ENCODE measurements around the gene PDLIM1.
"Not testable (repeated sequence)": the region's sequence is repeated elsewhere in the genome, so short reads cannot be mapped to it uniquely, and the experiment has no call there.

The PDLIM1 gene

DNA sequence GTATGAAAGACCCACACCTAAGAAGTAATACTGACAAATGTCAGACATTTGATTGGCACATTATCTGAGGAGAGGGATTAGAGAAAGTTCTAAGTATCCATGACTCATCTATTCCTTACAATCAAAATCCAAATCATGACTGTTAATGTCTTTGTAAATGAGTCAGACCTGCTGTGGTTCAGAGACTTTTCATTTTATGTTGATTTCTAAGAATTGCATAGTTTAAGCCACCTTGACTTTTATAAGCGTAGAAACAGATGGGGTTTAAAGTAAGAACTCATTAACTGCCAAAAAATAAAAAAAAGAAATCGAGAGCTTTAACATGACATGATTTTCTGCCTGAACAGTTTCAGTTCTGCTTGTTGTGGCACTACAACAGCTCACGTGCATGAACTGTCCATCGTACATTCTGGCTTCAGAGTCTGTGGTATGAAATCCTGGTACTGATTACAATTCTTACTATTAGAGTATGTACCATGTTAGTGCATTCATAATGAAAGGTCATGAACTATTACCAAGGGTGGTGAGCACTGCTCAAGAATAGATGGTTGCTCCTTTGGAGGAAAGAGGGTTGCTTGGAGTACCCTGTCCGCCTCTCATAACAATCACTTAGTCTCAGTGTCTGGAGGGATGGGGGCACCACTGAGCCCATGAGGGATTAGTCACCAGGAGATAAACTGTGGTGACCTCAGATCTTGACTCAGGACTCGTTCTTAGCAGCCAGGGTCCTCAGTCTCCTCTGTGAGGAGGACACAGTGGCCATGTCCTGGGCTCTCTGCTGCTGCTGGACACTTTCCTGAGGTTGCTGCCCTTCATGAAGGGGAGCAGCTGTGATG is 54.5 kb downstream of the PDLIM1 start:
- no peaks in the 10 kb centered on the region for H3K27me3 ChIP-seq (ENCODE audit: control insufficient read depth in 2 of 2, insufficient read depth in 2 of 2, low read length in 2 of 2)
- H3K9ac ChIP-seq (ENCODE audit: low read depth in 1 of 2, low read length in 2 of 2), result no peak overlapping the region
- no peak overlapping the region for H3K27ac ChIP-seq (ENCODE audit: low read depth in 2 of 2, low read length in 2 of 2)
- peaks cover 49 to 61% of the 10 kb centered on the region in 2 donors for H3K36me3 ChIP-seq (ENCODE audit: control insufficient read depth in 2 of 2, insufficient read depth in 2 of 2, low read length in 2 of 2)
- H3K4me3 ChIP-seq (ENCODE audit: low read length in 2 of 2), result no peak overlapping the region
- H3K9me3 ChIP-seq (ENCODE audit: control insufficient read depth in 2 of 2, low read length in 2 of 2), result no peaks in the 10 kb centered on the region
- H3K4me1 ChIP-seq (ENCODE audit: control insufficient read depth in 2 of 2, insufficient read depth in 2 of 2, low read length in 2 of 2), result peaks cover 0 to 4% of the 10 kb centered on the region in 2 donors

DNA sequence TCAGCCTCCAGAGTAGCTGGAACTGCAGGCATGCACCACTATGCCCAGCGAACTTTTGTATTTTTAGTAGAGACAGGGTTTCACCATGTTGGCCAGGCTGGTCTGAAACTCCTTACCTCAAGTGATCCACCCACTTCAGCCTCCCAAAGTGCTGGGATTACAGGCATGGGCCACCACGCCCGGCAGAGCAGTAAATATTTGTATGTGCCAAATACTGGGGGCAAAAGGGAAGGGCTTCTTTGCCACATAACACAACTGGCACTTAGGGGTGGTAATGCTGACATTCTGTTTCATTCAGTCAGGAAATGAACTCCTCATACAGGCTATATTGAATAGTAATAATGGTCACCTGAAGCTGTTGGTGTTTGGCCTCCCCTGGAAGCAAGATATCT is 55.1 kb downstream of the PDLIM1 start:
- Histone ChIP-seq H3K27me3 (ENCODE audit: control insufficient read depth in 2 of 2, insufficient read depth in 2 of 2, low read length in 2 of 2) (no peaks in the 10 kb centered on the region), H3K9me3 (ENCODE audit: control insufficient read depth in 2 of 2, low read length in 2 of 2) (no peaks in the 10 kb centered on the region), H3K4me3 (ENCODE audit: low read length in 2 of 2) (no peak overlapping the region), H3K36me3 (ENCODE audit: control insufficient read depth in 2 of 2, insufficient read depth in 2 of 2, low read length in 2 of 2) (peaks cover 42 to 54% of the 10 kb centered on the region in 2 donors), H3K27ac (ENCODE audit: low read depth in 2 of 2, low read length in 2 of 2) (no peak overlapping the region), H3K4me1 (ENCODE audit: control insufficient read depth in 2 of 2, insufficient read depth in 2 of 2, low read length in 2 of 2) (peaks cover 0 to 4% of the 10 kb centered on the region in 2 donors), H3K9ac (ENCODE audit: low read depth in 1 of 2, low read length in 2 of 2) (no peak overlapping the region)

DNA sequence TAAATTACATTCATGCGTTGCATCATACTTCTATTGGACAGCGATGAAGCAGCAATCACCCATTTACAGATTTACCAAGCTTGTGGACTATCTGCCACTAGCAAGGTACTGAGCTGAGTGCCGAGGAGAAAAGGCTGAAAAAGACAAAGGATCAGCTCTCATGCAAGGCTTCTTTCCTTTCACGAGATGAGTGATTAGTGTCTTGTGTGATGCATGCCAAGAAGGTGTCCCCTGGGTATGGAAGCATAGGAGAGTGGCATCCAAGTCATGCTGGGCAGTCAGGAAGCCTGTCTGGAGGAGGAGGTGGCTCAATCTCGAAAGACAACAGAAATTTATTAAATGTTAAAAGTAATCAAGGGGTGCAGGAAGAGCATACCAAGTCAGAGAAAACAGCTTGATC is 55.9 kb downstream of the PDLIM1 start:
- no peaks in the 10 kb centered on the region for H3K9me3 ChIP-seq (ENCODE audit: control insufficient read depth in 2 of 2, low read length in 2 of 2)
- H3K9ac ChIP-seq (ENCODE audit: low read depth in 1 of 2, low read length in 2 of 2), result no peak overlapping the region
- peaks cover 37 to 47% of the 10 kb centered on the region in 2 donors for H3K36me3 ChIP-seq (ENCODE audit: control insufficient read depth in 2 of 2, insufficient read depth in 2 of 2, low read length in 2 of 2)
- no peaks in the 10 kb centered on the region for H3K27me3 ChIP-seq (ENCODE audit: control insufficient read depth in 2 of 2, insufficient read depth in 2 of 2, low read length in 2 of 2)
- H3K4me3 ChIP-seq (ENCODE audit: low read length in 2 of 2), result no peak overlapping the region
- no peak overlapping the region for H3K27ac ChIP-seq (ENCODE audit: low read depth in 2 of 2, low read length in 2 of 2)
- H3K4me1 ChIP-seq (ENCODE audit: control insufficient read depth in 2 of 2, insufficient read depth in 2 of 2, low read length in 2 of 2), result peaks cover 0 to 4% of the 10 kb centered on the region in 2 donors

DNA sequence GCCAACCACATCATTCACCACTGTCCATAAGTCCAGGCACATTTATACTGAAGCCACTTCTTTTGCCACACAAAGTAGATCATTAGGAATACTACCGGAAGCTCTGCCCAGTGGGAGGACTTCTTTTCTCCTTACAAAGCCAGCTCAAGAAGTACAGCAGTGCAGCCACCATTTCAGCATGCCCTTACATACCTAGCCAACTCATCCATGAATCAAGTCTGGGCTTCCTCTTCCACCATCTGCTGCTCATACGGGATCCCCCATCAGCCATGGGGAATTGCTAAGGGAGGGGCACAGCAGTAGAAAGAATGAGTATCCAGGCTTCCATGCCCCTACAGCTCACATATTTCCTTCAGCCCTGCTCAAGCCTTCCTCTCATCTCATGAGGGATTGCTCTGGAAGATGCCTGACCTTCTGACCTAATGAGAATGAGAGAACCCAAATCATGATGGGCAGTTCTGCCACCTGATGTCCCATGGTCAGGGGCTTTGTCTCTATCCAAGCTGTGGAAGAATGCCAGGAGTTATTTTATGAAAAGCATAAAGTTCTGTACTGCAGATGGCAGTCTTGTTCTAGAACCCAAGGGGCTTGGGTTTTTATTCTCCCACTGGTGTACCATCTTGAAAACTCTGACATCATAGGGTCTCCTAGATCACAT is 57.3 kb downstream of the PDLIM1 start:
- Histone ChIP-seq H3K9ac (ENCODE audit: low read depth in 1 of 2, low read length in 2 of 2) (no peak overlapping the region), H3K27me3 (ENCODE audit: control insufficient read depth in 2 of 2, insufficient read depth in 2 of 2, low read length in 2 of 2) (no peaks in the 10 kb centered on the region), H3K4me3 (ENCODE audit: low read length in 2 of 2) (no peak overlapping the region), H3K4me1 (ENCODE audit: control insufficient read depth in 2 of 2, insufficient read depth in 2 of 2, low read length in 2 of 2) (peaks cover 0 to 3% of the 10 kb centered on the region in 2 donors), H3K9me3 (ENCODE audit: control insufficient read depth in 2 of 2, low read length in 2 of 2) (no peaks in the 10 kb centered on the region), H3K27ac (ENCODE audit: low read depth in 2 of 2, low read length in 2 of 2) (no peak overlapping the region), H3K36me3 (ENCODE audit: control insufficient read depth in 2 of 2, insufficient read depth in 2 of 2, low read length in 2 of 2) (peaks cover 32 to 45% of the 10 kb centered on the region in 2 donors)

DNA sequence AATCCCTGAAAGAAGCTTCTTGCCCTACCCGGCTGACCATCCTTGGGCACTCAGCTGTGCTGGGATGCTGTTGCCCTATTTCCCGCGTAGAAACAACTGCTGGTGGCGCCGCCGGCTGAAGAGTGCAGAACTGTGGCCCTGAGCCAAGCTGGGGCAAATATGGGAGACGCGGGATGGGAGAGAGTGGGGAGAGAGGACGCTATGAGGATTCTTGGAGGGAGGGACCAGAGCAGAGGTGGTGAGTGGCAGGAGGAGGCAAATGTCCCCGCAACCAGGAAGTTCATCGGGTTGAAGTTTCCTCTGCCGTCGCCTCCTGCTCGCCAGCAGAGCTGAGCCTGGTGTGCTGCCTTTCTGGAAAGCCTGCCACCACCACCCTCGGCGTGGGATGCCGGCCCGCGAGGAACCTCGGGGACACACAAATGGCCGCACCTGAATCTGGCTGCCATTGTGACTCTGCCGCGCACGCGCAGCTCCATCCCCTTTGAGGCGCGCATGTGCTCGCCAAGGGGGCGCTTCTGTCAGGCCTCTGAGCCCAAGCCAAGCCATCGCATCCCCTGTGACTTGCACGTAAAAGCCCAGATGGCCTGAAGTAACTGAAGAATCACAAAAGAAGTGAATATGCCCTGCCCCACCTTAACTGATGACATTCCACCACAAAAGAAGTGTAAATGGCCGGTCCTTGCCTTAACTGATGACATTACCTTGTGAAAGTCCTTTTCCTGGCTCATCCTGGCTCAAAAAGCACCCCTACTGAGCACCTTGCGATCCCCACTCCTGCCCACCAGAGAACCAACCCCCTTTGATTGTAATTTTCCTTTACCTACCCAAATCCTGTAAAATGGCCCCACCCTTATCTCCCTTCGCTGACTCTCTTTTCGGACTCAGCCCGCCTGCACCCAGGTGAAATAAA is 59.9 kb downstream of the PDLIM1 start:
- Histone ChIP-seq H3K9ac (ENCODE audit: low read depth in 1 of 2, low read length in 2 of 2) (peak overlapping the region; percentile 30 to 32), H3K4me3 (ENCODE audit: low read length in 2 of 2) (peak overlapping the region; percentile 45 to 78), H3K36me3 (ENCODE audit: control insufficient read depth in 2 of 2, insufficient read depth in 2 of 2, low read length in 2 of 2) (peaks cover 12 to 22% of the 10 kb centered on the region in 2 donors)
- H3K9me3 ChIP-seq (ENCODE audit: control insufficient read depth in 2 of 2, low read length in 2 of 2); H3K27ac ChIP-seq (ENCODE audit: low read depth in 2 of 2, low read length in 2 of 2); H3K4me1 ChIP-seq (ENCODE audit: control insufficient read depth in 2 of 2, insufficient read depth in 2 of 2, low read length in 2 of 2); H3K27me3 ChIP-seq (ENCODE audit: control insufficient read depth in 2 of 2, insufficient read depth in 2 of 2, low read length in 2 of 2): not testable (repeated sequence)

DNA sequence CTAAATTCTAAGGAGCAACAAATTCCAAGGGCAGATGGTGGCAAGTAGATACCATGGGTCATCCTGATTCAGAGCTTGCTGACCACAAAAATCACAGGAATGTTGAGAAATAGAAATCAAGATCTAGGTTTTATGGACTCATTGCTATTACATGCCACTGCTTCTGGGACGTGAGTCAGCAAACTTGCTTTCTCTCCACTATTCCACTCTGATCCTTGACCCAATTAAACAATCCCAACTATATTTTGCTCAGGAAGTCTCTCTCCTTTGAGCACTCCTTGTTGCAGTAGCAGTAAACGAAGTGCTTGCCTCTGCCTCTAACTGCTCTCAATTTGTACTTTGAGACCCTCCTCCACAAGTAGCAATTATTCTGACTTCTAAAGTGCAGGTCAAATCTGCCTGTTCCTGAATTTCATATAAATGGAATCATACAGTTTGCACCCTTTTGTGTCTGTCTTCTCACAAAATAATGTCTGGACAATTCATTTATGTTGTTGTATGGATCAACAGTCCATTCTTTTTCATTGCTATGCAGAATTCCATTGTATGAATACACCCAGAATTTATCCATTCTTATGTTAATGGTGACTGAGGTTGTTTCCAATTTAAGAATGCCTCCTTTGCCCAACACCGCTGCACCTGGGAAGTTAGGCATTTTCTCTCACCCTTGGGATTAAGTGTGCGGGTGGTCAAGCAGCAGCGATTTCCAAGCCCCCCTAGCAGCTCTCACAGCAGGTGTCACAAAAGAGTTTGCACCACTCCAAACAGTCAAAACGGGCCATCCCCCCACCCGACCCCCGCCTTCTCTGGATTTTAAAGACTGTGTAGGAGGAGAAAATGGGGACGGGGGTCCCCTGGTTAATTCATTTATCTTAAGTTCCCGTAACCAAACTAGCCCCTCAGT is 60.8 kb downstream of the PDLIM1 start:
- Histone ChIP-seq H3K9ac (ENCODE audit: low read depth in 1 of 2, low read length in 2 of 2) (no peak overlapping the region), H3K27ac (ENCODE audit: low read depth in 2 of 2, low read length in 2 of 2) (no peak overlapping the region), H3K4me1 (ENCODE audit: control insufficient read depth in 2 of 2, insufficient read depth in 2 of 2, low read length in 2 of 2) (no peaks in the 10 kb centered on the region), H3K4me3 (ENCODE audit: low read length in 2 of 2) (peak overlapping the region in 1 of 2 donors; percentile 78), H3K27me3 (ENCODE audit: control insufficient read depth in 2 of 2, insufficient read depth in 2 of 2, low read length in 2 of 2) (no peaks in the 10 kb centered on the region), H3K36me3 (ENCODE audit: control insufficient read depth in 2 of 2, insufficient read depth in 2 of 2, low read length in 2 of 2) (peaks cover 9 to 23% of the 10 kb centered on the region in 2 donors), H3K9me3 (ENCODE audit: control insufficient read depth in 2 of 2, low read length in 2 of 2) (no peaks in the 10 kb centered on the region)

DNA sequence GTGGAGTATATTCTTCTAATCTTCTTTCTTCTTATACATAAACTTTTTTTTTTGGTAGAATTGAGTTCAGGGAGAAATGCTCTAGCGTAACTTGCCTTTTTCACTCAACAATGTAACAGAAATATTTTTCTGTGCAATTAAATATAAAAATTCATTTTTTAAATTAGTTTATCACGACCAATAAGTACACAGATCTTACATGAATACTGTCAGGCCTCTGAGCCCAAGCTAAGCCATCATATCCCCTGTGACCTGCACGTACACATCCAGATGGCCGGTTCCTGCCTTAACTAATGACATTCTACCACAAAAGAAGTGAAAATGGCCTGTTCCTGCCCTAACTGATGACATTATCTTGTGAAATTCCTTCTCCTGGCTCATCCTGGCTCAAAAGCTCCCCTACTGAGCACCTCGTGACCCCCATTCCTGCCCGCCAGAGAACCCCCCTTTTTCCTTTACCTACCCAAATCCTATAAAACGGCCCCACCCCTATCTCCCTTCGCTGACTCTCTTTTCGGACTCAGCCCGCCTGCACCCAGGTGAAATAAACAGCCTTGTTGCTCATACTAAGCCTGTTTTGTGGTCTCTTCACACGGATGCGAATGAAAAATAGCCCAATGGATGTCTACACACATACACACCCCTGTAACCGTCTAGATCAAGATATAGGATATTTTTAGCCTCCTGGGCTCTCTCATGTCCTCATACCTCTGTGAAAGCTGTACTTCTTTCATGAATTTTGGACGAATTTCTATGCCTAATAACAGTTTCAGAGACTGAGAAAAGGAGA is 61.7 kb downstream of the PDLIM1 start:
- H3K9ac ChIP-seq (ENCODE audit: low read depth in 1 of 2, low read length in 2 of 2); H3K9me3 ChIP-seq (ENCODE audit: control insufficient read depth in 2 of 2, low read length in 2 of 2); H3K27ac ChIP-seq (ENCODE audit: low read depth in 2 of 2, low read length in 2 of 2); H3K27me3 ChIP-seq (ENCODE audit: control insufficient read depth in 2 of 2, insufficient read depth in 2 of 2, low read length in 2 of 2); H3K4me1 ChIP-seq (ENCODE audit: control insufficient read depth in 2 of 2, insufficient read depth in 2 of 2, low read length in 2 of 2); H3K4me3 ChIP-seq (ENCODE audit: low read length in 2 of 2): not testable (repeated sequence)
- H3K36me3 ChIP-seq (ENCODE audit: control insufficient read depth in 2 of 2, insufficient read depth in 2 of 2, low read length in 2 of 2), result peaks cover 8 to 20% of the 10 kb centered on the region in 2 donors

DNA sequence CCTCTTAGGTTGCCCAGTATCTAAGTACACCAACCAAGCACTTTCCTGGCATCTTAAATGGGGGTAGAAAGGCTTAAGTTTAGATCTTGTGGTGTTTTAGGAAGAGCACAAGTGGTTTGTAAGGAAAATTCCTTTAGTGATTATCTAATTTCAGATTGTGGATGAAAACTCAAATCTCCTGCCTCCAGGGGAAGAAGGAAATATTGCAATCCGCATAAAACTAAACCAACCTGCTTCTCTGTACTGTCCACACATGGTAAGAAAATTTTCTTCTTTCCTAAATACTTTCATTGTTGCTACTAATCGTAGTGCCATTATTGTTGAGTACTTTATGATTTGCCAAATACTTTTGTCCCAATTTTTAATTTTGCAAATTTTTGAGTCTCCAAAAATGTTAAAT is 65.7 kb downstream of the PDLIM1 start:
- no peaks in the 10 kb centered on the region for H3K9me3 ChIP-seq (ENCODE audit: control insufficient read depth in 2 of 2, low read length in 2 of 2)
- H3K4me3 ChIP-seq (ENCODE audit: low read length in 2 of 2), result no peak overlapping the region
- H3K27me3 ChIP-seq (ENCODE audit: control insufficient read depth in 2 of 2, insufficient read depth in 2 of 2, low read length in 2 of 2), result no peaks in the 10 kb centered on the region
- no peak overlapping the region for H3K27ac ChIP-seq (ENCODE audit: low read depth in 2 of 2, low read length in 2 of 2)
- no peaks in the 10 kb centered on the region for H3K4me1 ChIP-seq (ENCODE audit: control insufficient read depth in 2 of 2, insufficient read depth in 2 of 2, low read length in 2 of 2)
- H3K36me3 ChIP-seq (ENCODE audit: control insufficient read depth in 2 of 2, insufficient read depth in 2 of 2, low read length in 2 of 2), result peaks cover 0 to 5% of the 10 kb centered on the region in 2 donors
- no peak overlapping the region for H3K9ac ChIP-seq (ENCODE audit: low read depth in 1 of 2, low read length in 2 of 2)

DNA sequence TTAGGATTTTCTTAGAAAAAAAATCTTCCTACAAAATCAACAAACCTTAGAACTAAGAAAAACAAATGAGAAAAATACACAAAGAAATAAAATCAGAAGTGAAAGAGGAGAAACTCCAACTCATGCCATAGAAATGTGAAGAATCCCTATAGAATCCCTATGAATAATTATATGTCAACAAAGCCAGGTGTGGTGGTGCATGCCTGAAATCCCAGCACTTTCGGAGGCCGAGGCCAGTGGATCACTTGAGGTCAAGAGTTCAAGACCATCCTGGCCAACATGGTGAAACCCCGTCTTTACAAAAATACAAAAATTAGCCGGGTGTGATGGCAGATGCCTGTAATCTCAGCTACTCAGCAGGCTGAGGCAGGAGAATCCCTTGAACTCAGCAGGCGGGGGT is 69.7 kb downstream of the PDLIM1 start:
- Histone ChIP-seq H3K27ac (ENCODE audit: low read depth in 2 of 2, low read length in 2 of 2) (no peak overlapping the region), H3K27me3 (ENCODE audit: control insufficient read depth in 2 of 2, insufficient read depth in 2 of 2, low read length in 2 of 2) (no peaks in the 10 kb centered on the region), H3K4me3 (ENCODE audit: low read length in 2 of 2) (no peak overlapping the region), H3K4me1 (ENCODE audit: control insufficient read depth in 2 of 2, insufficient read depth in 2 of 2, low read length in 2 of 2) (no peaks in the 10 kb centered on the region), H3K9ac (ENCODE audit: low read depth in 1 of 2, low read length in 2 of 2) (no peak overlapping the region), H3K36me3 (ENCODE audit: control insufficient read depth in 2 of 2, insufficient read depth in 2 of 2, low read length in 2 of 2) (peaks cover 0 to 2% of the 10 kb centered on the region in 2 donors), H3K9me3 (ENCODE audit: control insufficient read depth in 2 of 2, low read length in 2 of 2) (no peaks in the 10 kb centered on the region)

All from mucosa of rectum (tissue), 2 donors.